Stimulated activated CD8-positive, alpha-beta memory T cell treated with anti-CD3 and anti-CD28 coated beads, Interleukin-4, amount 100 ng/mL, for 4 hours (primary cell): ENCODE results near the gene TLR10.
"Not testable (repeated sequence)": the region's sequence is repeated elsewhere in the genome, so short reads cannot be mapped to it uniquely, and the experiment has no call there.

ENCODE experiments used
- DNase-seq, 2 donors: peaks; one replicate each; pipeline ENCODE4 v3.0.0-alpha.2; 2020; ENCODE audit warnings: low read depth in 2 of 2, low spot score in 1 of 2

The TLR10 gene

GRCh38 chr4:38768968-38769394 lies 13.8 kb downstream of the TLR10 start:
- no peak for DNase-seq

GRCh38 chr4:38766940-38767339 lies 15.8 kb downstream of the TLR10 start:
- not testable (repeated sequence) for DNase-seq

- no peak for DNase-seq
Observed at GRCh38 chr4:38765382-38765781, 17.4 kb downstream of the TLR10 start.

GRCh38 chr4:38764277-38764676 lies 18.5 kb downstream of the TLR10 start:
- no peak for DNase-seq

GRCh38 chr4:38762560-38762959 lies 20.2 kb downstream of the TLR10 start:
- no peak for DNase-seq

GRCh38 chr4:38759790-38760122 lies 23.0 kb downstream of the TLR10 start:
- DNase-seq, result no peak

GRCh38 chr4:38759113-38759789 lies 23.5 kb downstream of the TLR10 start:
- peak in 1 of 2 donors; percentile 43 for DNase-seq

GRCh38 chr4:38757945-38758600 lies 24.7 kb downstream of the TLR10 start:
- no peak for DNase-seq

- DNase-seq, result no peak
Observed at GRCh38 chr4:38752941-38753806, 29.6 kb downstream of the TLR10 start.

GRCh38 chr4:38752372-38752940 lies 30.3 kb downstream of the TLR10 start:
- DNase-seq, result no peak

GRCh38 chr4:38751341-38752010 lies 31.3 kb downstream of the TLR10 start:
- DNase-seq, result no peak

- DNase-seq, result no peak
Observed at GRCh38 chr4:38749336-38749735, 33.5 kb downstream of the TLR10 start.

GRCh38 chr4:38747629-38748028 lies 35.2 kb downstream of the TLR10 start:
- no peak for DNase-seq

- DNase-seq, result no peak
Observed at GRCh38 chr4:38745881-38746280, 36.9 kb downstream of the TLR10 start.

GRCh38 chr4:38743866-38744265 lies 38.9 kb downstream of the TLR10 start:
- DNase-seq, result no peak

GRCh38 chr4:38740303-38740702 lies 42.5 kb downstream of the TLR10 start:
- no peak for DNase-seq

- DNase-seq, result no peak
Observed at GRCh38 chr4:38738940-38739803, 43.6 kb downstream of the TLR10 start.

GRCh38 chr4:38735870-38736269 lies 46.9 kb downstream of the TLR10 start:
- no peak for DNase-seq

- DNase-seq, result no peak
Observed at GRCh38 chr4:38734911-38735310, 47.9 kb downstream of the TLR10 start.

- DNase-seq, result no peak
Observed at GRCh38 chr4:38734446-38734845, 48.3 kb downstream of the TLR10 start.
